Spleen (tissue), 11 donors: ENCODE data around the gene ABCC8. TPM values are rescaled to one million over a fixed set of nuclear protein-coding genes. Genes with fewer than 3 reads are reported as not detected.

ENCODE experiments used
- DNase-seq: peaks from one replicate; pipeline ENCODE4 v3.0.0-alpha.2; 2020
- H3K27ac ChIP-seq, 8 donors: fragments of 200-600 bp; sonication (generic) in 7 of 8; 1 replicate in 4 of 8; 2 replicates in 4 of 8; pipeline versions ENCODE4 v1.5.0 to v1.8.0; 2016 to 2021; ENCODE audit warnings: inconsistent platforms in 4 of 8, mild to moderate bottlenecking in 4 of 8, moderate library complexity in 1 of 8
- H3K27me3 ChIP-seq, 7 donors: fragments of 200-600 bp; sonication (generic) in 6 of 7; replicated peaks in 1 of 7; 1 replicate in 4 of 7; 2 replicates in 3 of 7; pipeline versions ENCODE4 v1.5.0 to v1.8.0; 2016 to 2021; ENCODE audit warnings: inconsistent platforms in 3 of 7, mild to moderate bottlenecking in 1 of 7
- H3K36me3 ChIP-seq, 6 donors: fragments of 200-600 bp; sonication (generic) in 5 of 6; 1 replicate in 4 of 6; 2 replicates in 2 of 6; pipeline versions ENCODE4 v1.5.0 to v1.8.0; 2016 to 2021; ENCODE audit warnings: inconsistent platforms in 2 of 6
- H3K4me1 ChIP-seq, 6 donors: fragments of 200-600 bp; sonication (generic) in 5 of 6; 1 replicate in 3 of 6; 2 replicates in 3 of 6; pipeline versions ENCODE4 v1.5.0 to v1.8.0; 2016 to 2021; ENCODE audit warnings: inconsistent platforms in 3 of 6
- H3K4me3 ChIP-seq, 8 donors: fragments of 200-600 bp; sonication (generic) in 7 of 8; 1 replicate in 4 of 8; 2 replicates in 4 of 8; pipeline versions ENCODE4 v1.5.0 to v1.8.0; 2016 to 2021; ENCODE audit warnings: inconsistent platforms in 4 of 8, mild to moderate bottlenecking in 4 of 8, moderate library complexity in 2 of 8
- H3K9me3 ChIP-seq, 8 donors: fragments of 200-600 bp; sonication (generic) in 7 of 8; 1 replicate in 4 of 8; 2 replicates in 4 of 8; pipeline versions ENCODE4 v1.5.0 to v1.8.0; 2016 to 2021; ENCODE audit warnings: inconsistent platforms in 4 of 8
- POLR2A ChIP-seq, 3 donors: fragments of 450-650 bp; IDR thresholded peaks; one replicate each; pipeline ENCODE4 v1.5.1; 2017; ENCODE audit warnings: antibody characterized with exemption in 3 of 3, mild to moderate bottlenecking in 1 of 3
- POLR2AphosphoS5 ChIP-seq, 3 donors: sonication (generic); formaldehyde crosslinking; IDR thresholded peaks; one replicate each; pipeline ENCODE4 v1.5.1; 2017; ENCODE audit warnings: antibody characterized with exemption in 3 of 3
- WGBS, 5 donors: extraction: QIAGEN DNeasy Blood & Tissue Kit in 3 of 5; methylation state at CpG; one replicate each; pipeline versions ENCODE4 v1.1.5 to v1.1.7; 2013 to 2018; 5-methylcytosine and 5-hydroxymethylcytosine counted together
- intact Hi-C: fragments of 100-400 bp; cut with DNase I; formaldehyde crosslinking; loops from one replicate; pipeline ENCODE4 v1.15.0; 2023; ENCODE audit warnings: low total_unique reads
- polyA plus RNA-seq, 3 donors: library from polyadenylated mRNA; stranded (reverse); fragments of 200-250 nt; gene quantifications; one replicate each; pipeline ENCODE4 v1.2.1, GENCODE V29; 2013
- total RNA-seq, 7 donors: library from RNA; depleted of rRNA in 3 of 7; stranded (reverse); fragments of >200 nt in 3 of 7; fragmentation: NEBNext Ultra II Directional in 4 of 7; extraction: Animal tissue kit (Norgen Biotek cat#: 25700) in 4 of 7; gene quantifications; one replicate each; pipeline versions ENCODE4 v1.1.0 to v1.2.1, GENCODE V29; 2016 to 2021
- TF ChIP-seq, protein P1 (sequence below), 11 experiments: fragments of 200-600 bp in 7 of 11; fragments of 450-650 bp in 4 of 11; sonication (generic) in 4 of 11; IDR thresholded peaks in 8 of 11; conservative IDR thresholded peaks in 3 of 11; 1 replicate in 7 of 11; 2 replicates in 4 of 11; pipeline versions ENCODE4 v1.4.0 to v1.8.0; 2016 to 2021; ENCODE audit warnings: antibody characterized with exemption in 11 of 11, inconsistent platforms in 4 of 11, mild to moderate bottlenecking in 1 of 11
- donor health status: healthy with polysubstance abuse.
- donor health status: DM: no; HTN: no; CAD: no; lungs with moderate emphysema.
- donor health status: DM: no; HTN: no; CAD: no.
- donor health status: Bipolar disorder and iron deficiency.
- donor health status: healthy.
- donor health status: DM: no; HTN: no; CAD: no.
- donor health status: DM: yes; HTN: yes; CAD: no.

Gene ABCC8
- total and polyA plus RNA-seq, 10 donors, result 0.26 to 1.3 (median 0.48) TPM; not detected in 2

DNA sequence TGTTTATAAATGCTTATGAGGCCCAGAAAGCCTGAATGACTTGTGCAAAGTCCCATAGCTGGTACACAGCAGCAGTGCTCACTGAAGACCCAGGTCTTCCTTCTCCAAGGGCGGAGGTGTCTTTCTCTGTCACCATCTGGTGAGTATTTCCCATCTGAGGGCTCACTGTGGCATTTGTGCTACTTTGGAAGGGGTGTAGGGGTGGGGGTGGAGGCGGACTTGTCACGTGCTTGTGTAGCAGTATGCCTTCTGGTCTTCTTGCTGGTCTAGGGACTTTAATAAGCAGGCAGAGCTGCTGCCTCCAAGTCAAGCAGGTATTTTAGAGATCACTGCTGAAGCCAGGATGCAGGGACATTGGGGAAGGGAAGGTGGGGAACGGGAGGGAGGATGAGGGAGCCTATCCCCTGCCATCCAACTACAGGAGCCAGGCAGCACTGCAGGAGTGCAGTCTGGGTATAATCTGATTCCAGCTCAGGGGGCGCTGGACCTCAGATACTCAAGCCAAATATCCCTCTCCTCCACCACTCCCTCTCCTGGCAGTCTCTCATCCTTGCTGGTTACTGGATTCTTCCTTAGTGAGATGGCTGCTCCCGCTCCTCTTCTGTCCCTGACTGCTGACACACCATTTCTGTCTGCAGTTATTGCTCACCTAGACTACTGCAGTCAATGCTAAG is 3.4 kb downstream of the ABCC8 start:
- 37 to 47% (median 46%) methylated on average over 6 of the region's 6 CpGs for WGBS, 5 donors
- Histone ChIP-seq H3K4me3 (no peak overlapping the region), H3K27me3 (peaks cover 0 to 66% (median 40%) of the 10 kb centered on the region in 7 donors), H3K9me3 (no peaks in the 10 kb centered on the region), H3K27ac (no peak overlapping the region), H3K36me3 (no peaks in the 10 kb centered on the region), H3K4me1 (peaks cover 0 to 16% (median 8%) of the 10 kb centered on the region in 6 donors)
- intact Hi-C loops, result no loop called here
- DNase-seq, result no peak
- TF ChIP-seq POLR2AphosphoS5 (IDR thresholded peaks at IDR 0.05) (no peak), POLR2A (IDR thresholded peaks at IDR 0.05) (no peak)
- TF ChIP-seq, protein P1, sequence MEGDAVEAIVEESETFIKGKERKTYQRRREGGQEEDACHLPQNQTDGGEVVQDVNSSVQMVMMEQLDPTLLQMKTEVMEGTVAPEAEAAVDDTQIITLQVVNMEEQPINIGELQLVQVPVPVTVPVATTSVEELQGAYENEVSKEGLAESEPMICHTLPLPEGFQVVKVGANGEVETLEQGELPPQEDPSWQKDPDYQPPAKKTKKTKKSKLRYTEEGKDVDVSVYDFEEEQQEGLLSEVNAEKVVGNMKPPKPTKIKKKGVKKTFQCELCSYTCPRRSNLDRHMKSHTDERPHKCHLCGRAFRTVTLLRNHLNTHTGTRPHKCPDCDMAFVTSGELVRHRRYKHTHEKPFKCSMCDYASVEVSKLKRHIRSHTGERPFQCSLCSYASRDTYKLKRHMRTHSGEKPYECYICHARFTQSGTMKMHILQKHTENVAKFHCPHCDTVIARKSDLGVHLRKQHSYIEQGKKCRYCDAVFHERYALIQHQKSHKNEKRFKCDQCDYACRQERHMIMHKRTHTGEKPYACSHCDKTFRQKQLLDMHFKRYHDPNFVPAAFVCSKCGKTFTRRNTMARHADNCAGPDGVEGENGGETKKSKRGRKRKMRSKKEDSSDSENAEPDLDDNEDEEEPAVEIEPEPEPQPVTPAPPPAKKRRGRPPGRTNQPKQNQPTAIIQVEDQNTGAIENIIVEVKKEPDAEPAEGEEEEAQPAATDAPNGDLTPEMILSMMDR (IDR thresholded peaks at IDR 0.05 in 8 of 11, conservative IDR thresholded peaks at IDR 0.05 in 3 of 11), result no peak

DNA sequence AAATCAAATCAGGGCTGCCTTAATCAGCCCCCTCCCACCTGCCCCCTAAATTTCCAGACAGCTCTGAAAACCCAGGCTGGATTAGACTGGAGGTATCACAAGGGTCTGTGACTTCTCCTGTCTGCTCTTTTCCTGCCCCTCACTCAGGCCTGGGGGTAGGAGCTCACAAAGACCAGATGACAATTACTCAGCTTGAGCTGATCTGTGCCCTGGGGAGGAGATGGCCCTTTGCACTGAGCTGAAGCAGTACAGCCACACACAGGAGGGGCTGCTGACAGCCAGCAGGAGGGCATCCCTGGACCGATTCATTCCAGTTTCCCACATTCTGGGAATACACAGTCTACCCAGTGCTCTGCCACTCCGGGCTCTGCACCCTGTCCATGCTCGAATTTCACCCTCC is 4.2 kb downstream of the ABCC8 start:
- 50 to 58% (median 56%) methylated on average over 3 of the region's 3 CpGs for WGBS, 5 donors
- intact Hi-C loops, result no loop called here

DNA sequence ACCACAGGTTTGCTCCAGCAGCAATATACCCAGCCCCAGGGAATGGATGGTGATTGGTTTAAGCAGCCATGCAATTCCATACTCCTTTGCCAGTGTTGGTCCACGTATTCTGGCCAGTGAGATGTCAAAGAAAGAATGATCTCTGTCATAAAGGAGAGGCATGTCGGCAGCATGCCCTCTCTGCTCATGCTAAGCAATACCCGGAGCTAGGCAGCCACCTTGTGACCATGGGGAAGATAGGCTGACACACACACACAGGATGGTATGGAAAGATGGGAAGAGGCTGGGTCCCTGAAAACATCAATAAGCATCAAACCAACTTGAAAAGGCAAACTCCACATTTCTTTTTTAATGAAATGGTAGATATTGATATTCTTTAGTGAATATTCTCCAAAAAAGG is 5.1 kb downstream of the ABCC8 start:
- TF ChIP-seq POLR2AphosphoS5 (IDR thresholded peaks at IDR 0.05), result no peak
- TF ChIP-seq POLR2A (IDR thresholded peaks at IDR 0.05), result no peak
- TF ChIP-seq, protein P1 (IDR thresholded peaks at IDR 0.05 in 8 of 11, conservative IDR thresholded peaks at IDR 0.05 in 3 of 11), result no peak
- intact Hi-C loops, result no loop called here

More for the DNA sequence above, 4.2 kb downstream of the ABCC8 start:
- peaks cover 0 to 59% (median 34%) of the 10 kb centered on the region in 7 donors for H3K27me3 ChIP-seq
- DNase-seq, result no peak
- H3K36me3 ChIP-seq, result no peaks in the 10 kb centered on the region
- peaks cover 0 to 16% (median 8%) of the 10 kb centered on the region in 6 donors for H3K4me1 ChIP-seq
- H3K4me3 ChIP-seq, result no peak overlapping the region
- no peak overlapping the region for H3K27ac ChIP-seq
- TF ChIP-seq, protein P1 (IDR thresholded peaks at IDR 0.05 in 8 of 11, conservative IDR thresholded peaks at IDR 0.05 in 3 of 11), result no peak
- TF ChIP-seq POLR2AphosphoS5 (IDR thresholded peaks at IDR 0.05) (no peak), POLR2A (IDR thresholded peaks at IDR 0.05) (no peak)
- H3K9me3 ChIP-seq, result no peaks in the 10 kb centered on the region

DNA sequence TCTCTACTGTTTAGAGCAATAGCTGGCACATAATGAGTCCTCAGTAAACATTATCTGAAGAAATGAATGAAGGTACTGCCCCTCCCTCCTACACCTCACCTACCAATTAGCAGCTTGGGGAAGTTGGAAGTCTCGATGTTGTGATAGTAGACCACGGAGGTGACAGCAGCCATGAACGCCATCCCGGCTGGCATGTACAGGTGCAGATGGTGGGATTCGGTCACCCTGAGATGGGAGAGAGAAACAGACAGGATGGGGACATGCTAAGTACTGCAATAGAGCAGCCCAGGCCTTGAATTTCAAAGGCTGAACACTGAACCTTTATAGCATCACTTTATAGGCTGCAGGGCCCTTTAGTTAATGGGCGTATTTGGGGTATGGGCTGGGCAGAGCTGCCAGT is 6.6 kb downstream of the ABCC8 start:
- H3K27ac ChIP-seq, result no peak overlapping the region
- WGBS, 5 donors, result 89 to 95% (median 90%) methylated on average over 6 of the region's 6 CpGs
- TF ChIP-seq, protein P1 (IDR thresholded peaks at IDR 0.05 in 8 of 11, conservative IDR thresholded peaks at IDR 0.05 in 3 of 11), result no peak
- TF ChIP-seq POLR2AphosphoS5 (IDR thresholded peaks at IDR 0.05) (no peak), POLR2A (IDR thresholded peaks at IDR 0.05) (no peak)
- no peaks in the 10 kb centered on the region for H3K4me1 ChIP-seq
- H3K27me3 ChIP-seq, result peaks cover 0 to 37% (median 11%) of the 10 kb centered on the region in 7 donors
- no peaks in the 10 kb centered on the region for H3K36me3 ChIP-seq
- intact Hi-C loops, result no loop called here
- H3K9me3 ChIP-seq, result no peaks in the 10 kb centered on the region
- H3K4me3 ChIP-seq, result no peak overlapping the region
- DNase-seq, result no peak

More for the DNA sequence above, 5.1 kb downstream of the ABCC8 start:
- Histone ChIP-seq H3K9me3 (no peaks in the 10 kb centered on the region), H3K27me3 (peaks cover 0 to 49% (median 26%) of the 10 kb centered on the region in 7 donors), H3K4me3 (no peak overlapping the region), H3K27ac (no peak overlapping the region), H3K36me3 (no peaks in the 10 kb centered on the region), H3K4me1 (peaks cover 0 to 11% (median 7%) of the 10 kb centered on the region in 6 donors)
- WGBS, 5 donors, result 83 to 88% (median 85%) methylated on average over 3 of the region's 3 CpGs
- DNase-seq, result no peak
